Sigmoid colon (tissue), 7 donors: ENCODE measurements around the gene TSPYL6. TPM values are rescaled to one million over a fixed set of nuclear protein-coding genes. Genes with fewer than 3 reads are reported as not detected.

ENCODE experiments used
- DNase-seq: peaks from one replicate; pipeline ENCODE4 v3.0.0-alpha.2; 2019
- H3K27ac ChIP-seq, 4 donors: fragments of 200-600 bp; sonication (generic); one replicate each; pipeline ENCODE4 v1.5.1; 2016 to 2019; ENCODE audit warnings: mild to moderate bottlenecking in 1 of 4
- H3K27me3 ChIP-seq, 3 donors: fragments of 200-600 bp; sonication (generic); one replicate each; pipeline ENCODE4 v1.5.1; 2019; ENCODE audit warnings: mild to moderate bottlenecking in 1 of 3
- H3K36me3 ChIP-seq, 4 donors: fragments of 200-600 bp; sonication (generic); one replicate each; pipeline ENCODE4 v1.5.1; 2016 to 2019
- H3K4me1 ChIP-seq, 4 donors: fragments of 200-600 bp; sonication (generic); one replicate each; pipeline ENCODE4 v1.5.1; 2017 to 2019
- H3K4me3 ChIP-seq, 4 donors: fragments of 200-600 bp; sonication (generic); one replicate each; pipeline ENCODE4 v1.5.1; 2017 to 2019; ENCODE audit warnings: mild to moderate bottlenecking in 2 of 4, moderate library complexity in 1 of 4
- H3K9me3 ChIP-seq, 4 donors: fragments of 200-600 bp in 3 of 4; sonication (generic) in 3 of 4; one replicate each; pipeline versions ENCODE4 v1.5.1 to v1.6.1; 2013 to 2019
- EP300 ChIP-seq, 4 donors: sonication (generic); formaldehyde crosslinking; IDR thresholded peaks; one replicate each; pipeline ENCODE4 v1.6.1; 2017; ENCODE audit warnings: antibody characterized with exemption in 4 of 4
- POLR2A ChIP-seq, 2 donors: fragments of 450-650 bp; IDR thresholded peaks; one replicate each; pipeline ENCODE4 v1.6.1; 2016; ENCODE audit warnings: antibody characterized with exemption in 2 of 2, mild to moderate bottlenecking in 2 of 2, moderate library complexity in 2 of 2
- POLR2AphosphoS5 ChIP-seq, 4 donors: sonication (generic); formaldehyde crosslinking; IDR thresholded peaks; one replicate each; pipeline ENCODE4 v1.6.1; 2017; ENCODE audit warnings: antibody characterized with exemption in 4 of 4
- WGBS, 2 donors: extraction: QIAGEN DNeasy Blood & Tissue Kit; methylation state at CpG; one replicate each; pipeline ENCODE4 v1.1.7; 2013; 5-methylcytosine and 5-hydroxymethylcytosine counted together
- intact Hi-C: fragments of 100-400 bp; cut with DNase I; formaldehyde crosslinking; loops from one replicate; pipeline ENCODE4 v1.15.1; 2023
- polyA plus RNA-seq, 3 donors: library from polyadenylated mRNA; stranded (reverse); fragments of 200-250 nt; gene quantifications; one replicate each; pipeline ENCODE4 v1.2.3, GENCODE V29; 2013
- total RNA-seq, 4 donors: library from RNA; depleted of rRNA; stranded (reverse); fragments of >200 nt; gene quantifications; one replicate each; pipeline ENCODE4 v1.1.0, GENCODE V29; 2016
- TF ChIP-seq, protein P1 (sequence below), 4 experiments: fragments of 450-650 bp in 3 of 4; fragments of 200-600 bp in 1 of 4; IDR thresholded peaks; one replicate each; pipeline ENCODE4 v1.5.1; 2016 to 2019; ENCODE audit warnings: antibody characterized with exemption in 4 of 4, mild to moderate bottlenecking in 3 of 4, moderate library complexity in 2 of 4
- donor health status: healthy with polysubstance abuse.
- donor health status: Bipolar disorder and iron deficiency.
- donor health status: healthy.

TSPYL6 gene
- total and polyA plus RNA-seq, 7 donors: 0.16 TPM; not detected in 6

DNA sequence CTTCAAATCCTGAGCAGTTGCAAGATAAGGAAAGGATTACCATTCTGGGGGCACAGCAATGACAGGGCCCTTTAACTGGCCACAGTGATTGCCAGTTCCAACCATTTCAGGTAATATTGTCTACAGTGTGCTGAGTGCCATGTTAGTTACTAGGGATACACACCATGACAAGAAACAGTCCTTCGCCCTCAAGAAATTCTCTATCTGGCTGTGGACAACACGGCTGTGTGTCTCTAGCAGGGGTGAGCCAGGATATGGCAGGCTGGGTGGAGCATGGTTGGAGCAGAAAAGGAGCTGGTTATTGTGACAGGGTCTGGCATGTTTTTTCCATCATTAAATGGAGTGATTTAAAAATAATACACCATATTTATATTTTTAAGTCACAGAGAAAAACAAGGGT is 31.0 kb downstream of the TSPYL6 start:
- H3K27me3 ChIP-seq: no peaks in the 10 kb centered on the region
- no peaks in the 10 kb centered on the region for H3K9me3 ChIP-seq
- no peak overlapping the region for H3K4me3 ChIP-seq
- no peak for TF ChIP-seq POLR2AphosphoS5 (IDR thresholded peaks at IDR 0.05)
- TF ChIP-seq POLR2A (IDR thresholded peaks at IDR 0.05): no peak
- no peak for TF ChIP-seq EP300 (IDR thresholded peaks at IDR 0.05)
- TF ChIP-seq, protein P1, sequence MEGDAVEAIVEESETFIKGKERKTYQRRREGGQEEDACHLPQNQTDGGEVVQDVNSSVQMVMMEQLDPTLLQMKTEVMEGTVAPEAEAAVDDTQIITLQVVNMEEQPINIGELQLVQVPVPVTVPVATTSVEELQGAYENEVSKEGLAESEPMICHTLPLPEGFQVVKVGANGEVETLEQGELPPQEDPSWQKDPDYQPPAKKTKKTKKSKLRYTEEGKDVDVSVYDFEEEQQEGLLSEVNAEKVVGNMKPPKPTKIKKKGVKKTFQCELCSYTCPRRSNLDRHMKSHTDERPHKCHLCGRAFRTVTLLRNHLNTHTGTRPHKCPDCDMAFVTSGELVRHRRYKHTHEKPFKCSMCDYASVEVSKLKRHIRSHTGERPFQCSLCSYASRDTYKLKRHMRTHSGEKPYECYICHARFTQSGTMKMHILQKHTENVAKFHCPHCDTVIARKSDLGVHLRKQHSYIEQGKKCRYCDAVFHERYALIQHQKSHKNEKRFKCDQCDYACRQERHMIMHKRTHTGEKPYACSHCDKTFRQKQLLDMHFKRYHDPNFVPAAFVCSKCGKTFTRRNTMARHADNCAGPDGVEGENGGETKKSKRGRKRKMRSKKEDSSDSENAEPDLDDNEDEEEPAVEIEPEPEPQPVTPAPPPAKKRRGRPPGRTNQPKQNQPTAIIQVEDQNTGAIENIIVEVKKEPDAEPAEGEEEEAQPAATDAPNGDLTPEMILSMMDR (IDR thresholded peaks at IDR 0.05): no peak
- H3K27ac ChIP-seq: no peak overlapping the region
- intact Hi-C loops: no loop called here
- 89 to 98% methylated on average over 2 of the region's 2 CpGs for WGBS, 2 donors
- peaks cover 0 to 18% (median 4%) of the 10 kb centered on the region in 4 donors for H3K4me1 ChIP-seq
- H3K36me3 ChIP-seq: no peaks in the 10 kb centered on the region
- DNase-seq: no peak

DNA sequence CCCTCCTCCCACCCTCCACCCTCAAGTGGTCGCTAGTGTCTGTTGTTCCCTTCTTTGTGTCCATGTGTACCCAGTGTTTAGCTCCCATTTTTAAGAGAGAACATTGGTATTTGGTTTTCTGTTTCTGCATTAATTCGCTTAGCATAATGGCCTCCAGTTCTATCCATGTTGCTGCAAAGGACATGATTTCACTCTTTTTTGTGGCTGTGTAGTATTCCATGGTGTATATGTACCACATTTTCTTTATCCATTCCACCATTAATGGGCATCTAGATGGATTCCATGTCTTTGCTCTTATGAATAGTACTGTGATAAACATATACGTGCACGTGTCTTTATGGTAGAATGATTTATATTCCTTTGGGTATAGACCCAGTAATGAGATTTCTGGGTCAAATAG is 42.9 kb downstream of the TSPYL6 start:
- 94 to 96% methylated on average over 4 of the region's 4 CpGs for WGBS, 2 donors
- DNase-seq: no peak
- Histone ChIP-seq H3K4me1 (peaks cover 0 to 27% (median 20%) of the 10 kb centered on the region in 4 donors), H3K9me3 (no peaks in the 10 kb centered on the region), H3K27me3 (no peaks in the 10 kb centered on the region), H3K27ac (peak overlapping the region in 1 of 4 donors; percentile 49), H3K4me3 (no peak overlapping the region), H3K36me3 (no peaks in the 10 kb centered on the region)
- intact Hi-C loops: no loop called here
- TF ChIP-seq POLR2A (IDR thresholded peaks at IDR 0.05): no peak
- TF ChIP-seq, protein P1 (IDR thresholded peaks at IDR 0.05): no peak

DNA sequence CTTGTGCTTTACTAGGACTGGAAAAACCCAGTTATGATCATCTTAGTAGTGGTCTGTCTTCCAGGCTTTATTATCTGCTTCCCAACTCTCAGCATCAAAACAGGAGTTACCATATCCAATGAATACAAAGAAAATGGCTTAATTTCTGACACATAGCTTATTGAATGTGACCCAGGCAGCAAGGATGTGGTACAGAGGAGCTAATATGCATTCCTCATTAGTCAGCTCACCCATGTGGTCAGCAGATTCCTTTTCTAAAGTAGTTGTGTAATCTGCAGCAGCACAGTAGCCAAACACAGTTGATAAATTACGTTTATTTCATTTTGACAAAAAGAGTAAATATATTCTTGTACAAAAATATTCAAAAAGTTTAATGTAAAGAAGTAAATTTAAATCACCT is 43.6 kb downstream of the TSPYL6 start:
- no peaks in the 10 kb centered on the region for H3K36me3 ChIP-seq
- 81 to 82% methylated on average over 1 of the region's 1 CpG for WGBS, 2 donors
- intact Hi-C loops: no loop called here
- no peaks in the 10 kb centered on the region for H3K9me3 ChIP-seq
- DNase-seq: no peak
- no peak overlapping the region for H3K4me3 ChIP-seq
- peaks cover 0 to 33% (median 20%) of the 10 kb centered on the region in 4 donors for H3K4me1 ChIP-seq
- TF ChIP-seq POLR2AphosphoS5 (IDR thresholded peaks at IDR 0.05): peak in 2 of 4 donors; percentile 9 to 48
- TF ChIP-seq EP300 (IDR thresholded peaks at IDR 0.05): no peak
- no peaks in the 10 kb centered on the region for H3K27me3 ChIP-seq
- H3K27ac ChIP-seq: peak overlapping the region in 2 of 4 donors; percentile 43 to 49

DNA sequence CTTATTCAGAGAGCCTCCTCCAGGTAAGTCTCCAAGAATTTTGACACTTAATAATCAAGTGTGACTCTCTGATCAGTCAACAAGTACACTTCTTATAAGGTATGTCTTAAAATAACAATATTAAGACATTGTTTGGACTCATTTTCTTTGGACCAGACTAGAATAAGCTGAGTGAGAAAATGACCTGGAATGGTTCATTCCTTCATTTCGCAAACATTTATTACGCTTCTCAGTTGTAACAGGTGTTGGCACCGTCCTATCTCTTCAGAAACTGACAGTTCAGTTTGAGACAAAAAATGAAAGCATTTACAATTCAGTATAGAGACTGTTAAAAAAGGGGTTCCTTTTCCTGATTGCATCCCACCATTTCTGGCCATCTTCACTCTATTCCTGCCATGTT is 46.6 kb downstream of the TSPYL6 start:
- Histone ChIP-seq H3K27ac (peak overlapping the region in 2 of 4 donors; percentile 22 to 59), H3K9me3 (no peaks in the 10 kb centered on the region), H3K4me3 (no peak overlapping the region), H3K4me1 (peaks cover 0 to 33% (median 20%) of the 10 kb centered on the region in 4 donors), H3K36me3 (no peaks in the 10 kb centered on the region), H3K27me3 (no peaks in the 10 kb centered on the region)
- DNase-seq: no peak
- intact Hi-C loops: loop anchor here (5.0 to 10.0 kb wide), 3 partner anchors 248 to 498 kb away; partner anchors contain the start of gene SPTBN1
- TF ChIP-seq, protein P1 (IDR thresholded peaks at IDR 0.05): no peak
- TF ChIP-seq POLR2AphosphoS5 (IDR thresholded peaks at IDR 0.05) (no peak), EP300 (IDR thresholded peaks at IDR 0.05) (no peak)
- 94% methylated on average over 3 of the region's 3 CpGs for WGBS, 2 donors

DNA sequence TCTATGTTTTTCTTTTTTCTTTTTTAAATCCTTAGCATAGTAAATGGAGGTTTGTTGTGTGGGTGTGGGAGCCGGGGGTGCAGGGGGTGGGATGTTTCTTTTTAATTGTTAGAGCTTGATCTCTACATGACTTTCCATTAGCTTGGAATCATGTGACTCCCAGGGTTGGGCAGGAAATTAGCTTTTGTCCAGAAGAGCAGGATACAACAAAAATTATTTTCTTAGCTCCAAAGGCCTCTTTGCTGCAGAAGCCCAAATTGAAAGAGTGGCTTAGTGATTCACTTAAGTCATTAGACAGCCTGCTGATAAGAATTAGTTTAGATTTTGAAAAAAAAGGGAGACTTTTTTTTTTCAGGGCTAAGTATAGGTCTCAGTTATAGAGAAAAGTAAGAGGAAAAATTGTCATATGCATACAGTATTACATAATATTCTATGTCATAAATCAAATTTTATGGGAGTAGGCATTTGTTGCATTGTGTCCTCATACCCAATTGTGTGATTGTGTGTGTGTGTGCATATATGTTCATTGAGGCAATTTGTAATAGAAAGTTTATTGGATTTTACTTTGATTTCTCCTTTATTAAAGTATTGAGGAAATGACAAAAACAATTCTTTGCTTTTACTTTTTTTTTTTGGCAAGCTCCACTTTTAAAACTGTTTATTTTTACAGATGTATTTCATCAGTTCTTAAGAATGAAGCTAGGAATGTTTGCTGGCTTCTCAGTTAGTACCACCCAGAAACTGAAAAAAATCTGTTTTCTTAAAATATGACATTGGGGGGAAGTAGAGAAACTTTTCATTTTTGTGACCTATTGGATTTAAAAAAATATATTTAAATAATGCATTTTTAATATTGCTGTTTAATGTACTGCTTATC is 47.4 kb downstream of the TSPYL6 start:
- no peak overlapping the region for H3K4me3 ChIP-seq
- no peaks in the 10 kb centered on the region for H3K9me3 ChIP-seq
- peak overlapping the region in 2 of 4 donors; percentile 22 to 59 for H3K27ac ChIP-seq
- H3K27me3 ChIP-seq: no peaks in the 10 kb centered on the region
- DNase-seq: no peak
- intact Hi-C loops: loop anchor here (5.0 to 10.0 kb wide), 3 partner anchors 249 to 499 kb away; partner anchors contain the start of gene SPTBN1
- H3K36me3 ChIP-seq: no peaks in the 10 kb centered on the region
- peaks cover 0 to 33% (median 20%) of the 10 kb centered on the region in 4 donors for H3K4me1 ChIP-seq
- TF ChIP-seq, protein P1 (IDR thresholded peaks at IDR 0.05): no peak
- TF ChIP-seq EP300 (IDR thresholded peaks at IDR 0.05): no peak
- TF ChIP-seq POLR2A (IDR thresholded peaks at IDR 0.05): no peak
- TF ChIP-seq POLR2AphosphoS5 (IDR thresholded peaks at IDR 0.05): no peak
- 60 to 76% methylated on average over 1 of the region's 1 CpG for WGBS, 2 donors
